ENCODE results near the gene WDR18.
"Not testable (repeated sequence)": the region's sequence is repeated elsewhere in the genome, so short reads cannot be mapped to it uniquely, and the experiment has no call there.

Gene WDR18

DNA sequence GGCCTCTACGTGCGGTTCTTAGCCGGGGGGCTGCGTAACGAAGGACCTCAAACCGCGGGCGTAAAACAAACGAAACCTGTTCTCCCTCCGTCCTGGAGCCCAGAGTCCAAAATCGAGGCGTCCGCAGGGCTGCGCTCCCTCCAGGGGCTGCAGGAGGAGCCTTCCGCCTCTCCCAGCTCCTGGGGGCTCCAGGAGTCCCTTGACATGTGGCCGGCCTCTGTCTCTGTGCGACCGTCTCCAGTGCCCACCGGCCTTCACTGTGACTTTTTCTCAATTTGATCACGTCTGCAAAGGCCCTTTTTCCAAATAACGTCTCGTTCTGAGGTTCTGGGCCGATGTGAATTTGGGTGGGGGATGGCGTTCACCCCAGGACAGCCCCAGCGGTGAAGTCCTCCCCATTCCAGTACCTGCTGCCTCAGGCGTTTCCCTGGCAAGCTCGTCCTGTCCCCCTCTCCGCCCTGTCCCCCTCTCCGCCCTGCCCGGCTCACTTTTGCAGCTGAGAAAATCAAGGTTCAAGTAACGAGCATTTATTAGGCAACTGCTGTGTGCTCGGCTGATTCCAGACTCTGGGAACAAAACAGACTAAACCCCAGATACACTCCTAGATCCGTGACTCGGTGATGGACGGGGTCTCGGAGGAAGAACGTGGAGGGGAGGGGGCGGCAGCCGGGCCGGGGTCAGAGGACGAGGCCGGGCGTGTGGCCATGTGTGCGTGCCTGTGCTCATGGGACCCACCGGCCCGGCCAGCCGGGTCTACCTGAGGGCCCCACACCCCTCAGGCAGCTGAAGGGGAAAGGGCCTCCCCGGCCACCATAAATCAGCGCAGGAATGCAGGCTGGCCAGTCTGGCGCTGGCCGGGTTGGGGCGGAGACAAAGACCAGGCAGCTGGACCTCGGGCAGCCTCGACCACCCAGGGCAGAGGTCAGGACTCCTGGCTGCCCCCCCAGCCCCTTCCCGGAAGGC, 28.1 kb upstream of the WDR18 start:
- Histone ChIP-seq H3K79me2 (ENCODE audit: insufficient read depth, low read length) (peaks cover 23% of the 10 kb centered on the region; the same call in 1 of the 2 replicates), H3K4me1 (ENCODE audit: insufficient read depth, low read length, poor library complexity, severe bottlenecking) (no peaks in the 10 kb centered on the region), H3K9ac (ENCODE audit: low read depth, low read length, poor library complexity, severe bottlenecking) (no peak overlapping the region), H3K36me3 (ENCODE audit: insufficient read depth, low read length) (peaks cover 9% of the 10 kb centered on the region; the same call in 1 of the 2 replicates), H3F3A (ENCODE audit: low read depth) (no peaks in the 10 kb centered on the region), H3K9me3 (ENCODE audit: insufficient read depth, low read depth, low read length) (no peaks in the 10 kb centered on the region), H3K4me2 (ENCODE audit: low read depth, low read length, poor library complexity, severe bottlenecking) (no peak overlapping the region), H3K9me2 (replicated peaks; ENCODE audit: low read depth, low read length) (no peaks in the 10 kb centered on the region), H4K20me1 (ENCODE audit: insufficient read depth, low read length, poor library complexity, severe bottlenecking) (peaks cover 2% of the 10 kb centered on the region), H3K27me3 (ENCODE audit: insufficient read depth, low read length, poor library complexity, severe bottlenecking) (no peaks in the 10 kb centered on the region), H2AFZ (ENCODE audit: low read length) (no peak overlapping the region), H3K4me3 (ENCODE audit: low read length, poor library complexity, severe bottlenecking) (no peak overlapping the region)
- TF ChIP-seq CTCF (conservative IDR thresholded peaks at IDR 0.05; ENCODE audit: low read length): no peak
- TF ChIP-seq EZH2phosphoT487 (IDR thresholded peaks at IDR 0.05; ENCODE audit: borderline replicate concordance): no peak

DNA sequence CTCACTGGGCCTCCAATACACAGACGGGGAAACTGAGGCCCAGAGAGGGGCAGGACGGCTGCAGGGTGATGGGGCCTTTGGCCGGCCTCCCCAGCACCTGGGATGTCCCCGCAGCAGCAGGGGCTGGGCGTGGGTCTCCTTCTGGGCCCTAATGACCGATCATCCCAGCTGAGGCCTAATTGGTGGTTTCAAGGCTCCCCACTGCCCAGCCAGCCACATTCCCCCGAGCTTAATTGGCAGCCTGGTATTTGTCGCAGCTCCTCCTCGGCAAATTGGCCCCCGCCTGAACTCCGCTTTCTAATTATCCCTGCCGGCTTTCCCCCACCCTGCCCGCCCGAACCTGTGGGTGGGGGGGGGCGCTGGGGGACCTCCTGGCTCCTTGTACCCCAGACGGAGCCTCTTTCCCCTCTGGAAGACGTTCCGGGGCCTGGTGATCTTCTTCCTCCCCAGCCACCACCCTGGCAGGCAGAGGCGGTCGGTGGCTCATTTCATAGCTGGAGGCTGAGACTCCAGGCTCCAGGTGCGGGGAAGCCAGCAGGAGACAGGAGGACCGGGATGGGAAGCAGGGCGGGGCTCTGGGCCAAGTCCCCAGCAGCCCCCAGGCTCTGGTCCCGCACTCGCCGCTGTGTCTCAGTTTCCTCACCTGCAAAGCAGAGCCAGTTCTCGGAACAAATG, 27.2 kb upstream of the WDR18 start:
- H4K20me1 ChIP-seq (ENCODE audit: insufficient read depth, low read length, poor library complexity, severe bottlenecking): peaks cover 2% of the 10 kb centered on the region
- H3K27me3 ChIP-seq (ENCODE audit: insufficient read depth, low read length, poor library complexity, severe bottlenecking): no peaks in the 10 kb centered on the region
- H3K4me2 ChIP-seq (ENCODE audit: low read depth, low read length, poor library complexity, severe bottlenecking): no peak overlapping the region
- no peaks in the 10 kb centered on the region for H3K4me1 ChIP-seq (ENCODE audit: insufficient read depth, low read length, poor library complexity, severe bottlenecking)
- H3K9ac ChIP-seq (ENCODE audit: low read depth, low read length, poor library complexity, severe bottlenecking): no peak overlapping the region
- no peak overlapping the region for H2AFZ ChIP-seq (ENCODE audit: low read length)
- TF ChIP-seq EZH2phosphoT487 (IDR thresholded peaks at IDR 0.05; ENCODE audit: borderline replicate concordance): no peak
- TF ChIP-seq CTCF (conservative IDR thresholded peaks at IDR 0.05; ENCODE audit: low read length): no peak
- no peak overlapping the region for H3K4me3 ChIP-seq (ENCODE audit: low read length, poor library complexity, severe bottlenecking)
- H3K9me3 ChIP-seq (ENCODE audit: insufficient read depth, low read depth, low read length): no peaks in the 10 kb centered on the region
- H3K36me3 ChIP-seq (ENCODE audit: insufficient read depth, low read length): peaks cover 9% of the 10 kb centered on the region; the same call in 1 of the 2 replicates
- no peaks in the 10 kb centered on the region for H3K9me2 ChIP-seq (replicated peaks; ENCODE audit: low read depth, low read length)
- no peaks in the 10 kb centered on the region for H3F3A ChIP-seq (ENCODE audit: low read depth)
- peaks cover 23% of the 10 kb centered on the region; the same call in 1 of the 2 replicates for H3K79me2 ChIP-seq (ENCODE audit: insufficient read depth, low read length)

GRCh38 chr19:957578-957977, 26.6 kb upstream of the WDR18 start:
- not testable (repeated sequence) for H3F3A ChIP-seq (ENCODE audit: low read depth); H3K4me1 ChIP-seq (ENCODE audit: insufficient read depth, low read length, poor library complexity, severe bottlenecking); H3K9ac ChIP-seq (ENCODE audit: low read depth, low read length, poor library complexity, severe bottlenecking); H4K20me1 ChIP-seq (ENCODE audit: insufficient read depth, low read length, poor library complexity, severe bottlenecking); H3K4me3 ChIP-seq (ENCODE audit: low read length, poor library complexity, severe bottlenecking); H3K4me2 ChIP-seq (ENCODE audit: low read depth, low read length, poor library complexity, severe bottlenecking); H3K9me2 ChIP-seq (replicated peaks; ENCODE audit: low read depth, low read length); H3K27me3 ChIP-seq (ENCODE audit: insufficient read depth, low read length, poor library complexity, severe bottlenecking); H2AFZ ChIP-seq (ENCODE audit: low read length); H3K9me3 ChIP-seq (ENCODE audit: insufficient read depth, low read depth, low read length); H3K36me3 ChIP-seq (ENCODE audit: insufficient read depth, low read length)
- peaks cover 23% of the 10 kb centered on the region; the same call in 1 of the 2 replicates for H3K79me2 ChIP-seq (ENCODE audit: insufficient read depth, low read length)

Data from Loucy (cell line).